ENCODE results near the gene NMBR. TPM values are rescaled to one million over a fixed set of nuclear protein-coding genes. Genes with fewer than 3 reads are reported as not detected.

The NMBR gene
- total RNA-seq, 6 experiments from 2014 or later: 0.14 to 0.40 TPM; not detected in 4

- no peaks in the 10 kb centered on the region for H3K27me3 Mint-ChIP-seq (ENCODE audit: insufficient read depth)
- no peaks in the 10 kb centered on the region; the same call in 1 of the 2 replicates for H3K4me1 Mint-ChIP-seq (ENCODE audit: low read depth)
- H3K9me3 Mint-ChIP-seq: no peaks in the 10 kb centered on the region
- H3K27ac Mint-ChIP-seq: no peak overlapping the region
- TF ChIP-seq, protein P1, sequence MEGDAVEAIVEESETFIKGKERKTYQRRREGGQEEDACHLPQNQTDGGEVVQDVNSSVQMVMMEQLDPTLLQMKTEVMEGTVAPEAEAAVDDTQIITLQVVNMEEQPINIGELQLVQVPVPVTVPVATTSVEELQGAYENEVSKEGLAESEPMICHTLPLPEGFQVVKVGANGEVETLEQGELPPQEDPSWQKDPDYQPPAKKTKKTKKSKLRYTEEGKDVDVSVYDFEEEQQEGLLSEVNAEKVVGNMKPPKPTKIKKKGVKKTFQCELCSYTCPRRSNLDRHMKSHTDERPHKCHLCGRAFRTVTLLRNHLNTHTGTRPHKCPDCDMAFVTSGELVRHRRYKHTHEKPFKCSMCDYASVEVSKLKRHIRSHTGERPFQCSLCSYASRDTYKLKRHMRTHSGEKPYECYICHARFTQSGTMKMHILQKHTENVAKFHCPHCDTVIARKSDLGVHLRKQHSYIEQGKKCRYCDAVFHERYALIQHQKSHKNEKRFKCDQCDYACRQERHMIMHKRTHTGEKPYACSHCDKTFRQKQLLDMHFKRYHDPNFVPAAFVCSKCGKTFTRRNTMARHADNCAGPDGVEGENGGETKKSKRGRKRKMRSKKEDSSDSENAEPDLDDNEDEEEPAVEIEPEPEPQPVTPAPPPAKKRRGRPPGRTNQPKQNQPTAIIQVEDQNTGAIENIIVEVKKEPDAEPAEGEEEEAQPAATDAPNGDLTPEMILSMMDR (IDR thresholded peaks at IDR 0.05): no peak
- DNase-seq: no peak
- H3K4me3 Mint-ChIP-seq: no peak overlapping the region
- H3K36me3 Mint-ChIP-seq (ENCODE audit: low read depth): peaks cover 5% of the 10 kb centered on the region; the same call in 1 of the 2 replicates
Measured at GRCh38 chr6:142027074-142027473, 119.8 kb downstream of the NMBR start.

DNA sequence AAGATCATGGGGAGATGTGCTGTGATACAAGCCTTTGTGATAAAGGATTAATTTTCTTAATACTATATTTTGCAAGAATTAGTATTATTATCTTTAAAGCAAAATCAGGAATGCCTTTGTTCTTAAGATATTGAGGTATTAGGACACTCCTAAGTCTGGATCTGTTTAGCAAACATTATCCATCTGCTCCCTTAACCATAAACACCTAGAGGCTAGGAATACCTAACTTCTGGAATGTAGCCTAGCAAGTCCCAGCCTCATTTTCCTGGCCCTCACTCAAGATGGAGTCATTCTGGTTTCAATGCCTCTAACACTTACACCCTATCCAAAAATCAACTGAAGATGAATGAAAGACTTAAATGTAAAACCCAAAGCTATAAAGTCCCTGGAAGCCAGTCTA, 120.5 kb downstream of the NMBR start:
- Mint-ChIP-seq H3K27ac (no peak overlapping the region), H3K27me3 (ENCODE audit: insufficient read depth) (no peaks in the 10 kb centered on the region), H3K36me3 (ENCODE audit: low read depth) (peaks cover 5% of the 10 kb centered on the region; the same call in 1 of the 2 replicates), H3K4me1 (ENCODE audit: low read depth) (no peaks in the 10 kb centered on the region; the same call in 1 of the 2 replicates), H3K9me3 (no peaks in the 10 kb centered on the region), H3K4me3 (no peak overlapping the region)
- TF ChIP-seq, protein P1 (IDR thresholded peaks at IDR 0.05): no peak
- DNase-seq: no peak

Other genes starting within 250 kb of the NMBR start
- gene GJE1, start 14.2 kb downstream of the NMBR start, total RNA-seq (2021; fragmentation: NEBNext Ultra II Directional; extraction: Animal tissue kit (Norgen Biotek cat#: 25700)): not detected
- 10 to 100 TPM; 68.3 to 81.3 (median 77.1) TPM for gene VTA1, start 141 bp upstream of the NMBR start, total RNA-seq (2021; fragmentation: NEBNext Ultra II Directional; extraction: Animal tissue kit (Norgen Biotek cat#: 25700))
- 10 to 100 TPM; 27.4 to 73.2 (median 29.7) TPM for gene ADGRG6, start 154.9 kb upstream of the NMBR start, total RNA-seq (2021; fragmentation: NEBNext Ultra II Directional; extraction: Animal tissue kit (Norgen Biotek cat#: 25700))